Measurements from ENCODE around the gene ROR1.

- TF ChIP-seq CTCF (IDR thresholded peaks at IDR 0.05) (no peak), EZH2 (IDR thresholded peaks at IDR 0.05) (no peak)
Observed at GRCh38 chr1:63798284-63798683, 24.5 kb downstream of the ROR1 start.

Measured in neural progenitor cell (in vitro differentiated cells).